ENCODE data around the gene ACER2. TPM values are rescaled to one million over a fixed set of nuclear protein-coding genes. Genes with fewer than 3 reads are reported as not detected.

The ACER2 gene
- total and polyA plus RNA-seq, 10 of the 15 experiments (the other 5 are each of a cell fraction or from before 2014, with no cell fraction given), result 0.07 to 3.1 (median 2.2) TPM

- H2AFZ ChIP-seq (ENCODE audit: control insufficient read depth, low read depth, low read length), result no peak overlapping the region
- no TSS peak for BruUV-seq (replicated peaks)
- H3K36me3 ChIP-seq (ENCODE audit: control insufficient read depth in 2 of 2, insufficient read depth in 2 of 2, low read length in 1 of 2), result no peaks in the 10 kb centered on the region
- ATAC-seq, result no peak
- H3K27me3 ChIP-seq (replicated peaks in 1 of 2; ENCODE audit: control insufficient read depth in 2 of 2, insufficient read depth in 2 of 2, low read length in 1 of 2), result no peaks in the 10 kb centered on the region; a peak in 1 of 4 replicates
- H3K27ac ChIP-seq (ENCODE audit: control insufficient read depth, insufficient read depth), result no peak overlapping the region
- no peaks in the 10 kb centered on the region for H3K79me2 ChIP-seq (ENCODE audit: control insufficient read depth, insufficient read depth, low read length)
- no peak for FAIRE-seq
- H3K4me2 ChIP-seq (ENCODE audit: control insufficient read depth, insufficient read depth), result no peak overlapping the region
- CTCF ChIA-PET, result interaction anchor here (2.2 kb wide), 1 partner anchor 10 kb away, joined by 8 read pairs; no protein-coding TSS in a partner anchor
- 9% methylated on average over 7 of the region's 7 CpGs for WGBS (ENCODE audit: insufficient coverage, insufficient replicate concordance, low lambda C conversion rate, missing lambda C conversion rate)
- no peaks in the 10 kb centered on the region for H4K20me1 ChIP-seq (ENCODE audit: control insufficient read depth, insufficient read depth)
- POLR2A ChIA-PET, result no interaction called here
- no peaks in the 10 kb centered on the region for H3K9me3 ChIP-seq (replicated peaks; ENCODE audit: control insufficient read depth, insufficient read depth, low read length)
- in situ Hi-C loops (cut with MboI) (loop anchor here (10.0 kb wide), 1 partner anchor 64 kb away; no protein-coding TSS in a partner anchor), intact Hi-C loops (cut with micrococcal nuclease; ENCODE audit: unreplicated experiment) (no loop called here)
- no peaks in the 10 kb centered on the region for H3K4me1 ChIP-seq (ENCODE audit: control insufficient read depth, insufficient read depth, low read length)
- H3K4me3 ChIP-seq, result no peak overlapping the region
- TF ChIP-seq TCF3 (IDR thresholded peaks at IDR 0.05; ENCODE audit: borderline replicate concordance, insufficient read depth, low read depth, low read length), result no peak
- TF ChIP-seq PKNOX1 (IDR thresholded peaks at IDR 0.05), result no peak
- TF ChIP-seq USF2 (IDR thresholded peaks at IDR 0.05; ENCODE audit: borderline replicate concordance, low read depth, low read length), result no peak
- TF ChIP-seq ZBTB4 (CRISPR knock-in tag; IDR thresholded peaks at IDR 0.05), result no peak
- no peak for TF ChIP-seq ATF2 (IDR thresholded peaks at IDR 0.05; ENCODE audit: low read length)
- TF ChIP-seq ASH2L (IDR thresholded peaks at IDR 0.05; ENCODE audit: borderline replicate concordance, low read depth), result no peak
- no peak for TF ChIP-seq RAD21 (IDR thresholded peaks at IDR 0.05; ENCODE audit: insufficient read depth, low read depth, low read length)
- TF ChIP-seq SIN3A (IDR thresholded peaks at IDR 0.05; ENCODE audit: low read depth, low read length), result no peak
- no peak for TF ChIP-seq BCLAF1 (IDR thresholded peaks at IDR 0.05)
- DNase-seq (ENCODE audit: low read depth, low spot score), result no peak
- SMC1A ChIA-PET (ENCODE audit: uncharacterized antibody, unreplicated experiment), result no interaction called here
- no peak overlapping the region for H3K9ac ChIP-seq (ENCODE audit: control insufficient read depth, insufficient read depth, low read length)
- RAD21 ChIA-PET (ENCODE audit: unreplicated experiment), result no interaction called here
Observed at GRCh38 chr9:19480345-19480744, 71.5 kb downstream of the ACER2 start.

All from GM12878 (cell line).